Gastrocnemius medialis (tissue), 4 donors: ENCODE measurements around the gene HDAC4. TPM values are rescaled to one million over a fixed set of nuclear protein-coding genes. Genes with fewer than 3 reads are reported as not detected.

ENCODE experiments used
- ATAC-seq, 2 donors: fragments of 150-250 bp; one replicate each; pipeline ENCODE4 v1.9.1; 2016
- DNase-seq, 2 donors: peaks; one replicate each; pipeline ENCODE4 v3.0.0-alpha.2; 2019
- H3K27ac ChIP-seq, 4 donors: fragments of 200-600 bp; sonication (generic); 1 replicate in 1 of 4; 2 replicates in 3 of 4; pipeline ENCODE4 v1.5.1; 2016 to 2018; ENCODE audit warnings: mild to moderate bottlenecking in 2 of 4, moderate library complexity in 1 of 4
- H3K27me3 ChIP-seq, 3 donors: fragments of 200-600 bp; sonication (generic) in 2 of 3; 1 replicate in 1 of 3; 2 replicates in 2 of 3; pipeline versions ENCODE4 v1.5.1 to v1.6.0; 2016 to 2019; ENCODE audit warnings: mild to moderate bottlenecking in 1 of 3, moderate library complexity in 1 of 3
- H3K36me3 ChIP-seq, 2 donors: fragments of 200-600 bp; sonication (generic) in 1 of 2; one replicate each; pipeline ENCODE4 v1.5.1; 2017 to 2018
- H3K4me1 ChIP-seq, 2 donors: fragments of 200-600 bp; sonication (generic) in 1 of 2; one replicate each; pipeline ENCODE4 v1.5.1; 2016 to 2017; ENCODE audit warnings: mild to moderate bottlenecking in 2 of 2
- H3K4me3 ChIP-seq, 4 donors: fragments of 200-600 bp; sonication (generic) in 3 of 4; 1 replicate in 1 of 4; 2 replicates in 3 of 4; pipeline ENCODE4 v1.5.1; 2016 to 2019; ENCODE audit warnings: mild to moderate bottlenecking in 2 of 4
- H3K9me3 ChIP-seq, 3 donors: fragments of 200-600 bp; sonication (generic) in 2 of 3; 1 replicate in 1 of 3; 2 replicates in 2 of 3; pipeline ENCODE4 v1.5.1; 2016 to 2019
- POLR2A ChIP-seq, 2 donors: fragments of 450-650 bp; IDR thresholded peaks; one replicate each; pipeline ENCODE4 v1.6.1; 2017; ENCODE audit warnings: antibody characterized with exemption in 2 of 2, mild to moderate bottlenecking in 2 of 2, moderate library complexity in 2 of 2
- in situ Hi-C, 4 donors: fragments of 200-750 bp; cut with MboI; loops; one replicate each; pipeline versions ENCODE4 v1.15.0 to v1.8.0; 2017; ENCODE audit warnings: low sequenced_read_pairs in 4 of 4
- intact Hi-C: fragments of 100-400 bp; cut with DNase I; formaldehyde crosslinking; loops from one replicate; pipeline ENCODE4 v1.15.1; 2023; ENCODE audit warnings: low total_unique reads
- total RNA-seq, 4 donors: library from RNA; depleted of rRNA; stranded (reverse); fragments of >200 nt; gene quantifications; one replicate each; pipeline versions ENCODE4 v1.1.0 to v1.2.3, GENCODE V29; 2016
- TF ChIP-seq, protein P1 (sequence below), 5 experiments: fragments of 450-650 bp in 3 of 5; fragments of 200-600 bp in 2 of 5; sonication (generic) in 2 of 5; IDR thresholded peaks in 4 of 5; conservative IDR thresholded peaks in 1 of 5; 1 replicate in 4 of 5; 2 replicates in 1 of 5; pipeline ENCODE4 v1.5.1; 2016 to 2019; ENCODE audit warnings: antibody characterized with exemption in 5 of 5, mild to moderate bottlenecking in 3 of 5, moderate library complexity in 3 of 5

HDAC4 gene
- total RNA-seq, 4 donors from 2014 or later: 23.6 to 257 (median 119) TPM

DNA sequence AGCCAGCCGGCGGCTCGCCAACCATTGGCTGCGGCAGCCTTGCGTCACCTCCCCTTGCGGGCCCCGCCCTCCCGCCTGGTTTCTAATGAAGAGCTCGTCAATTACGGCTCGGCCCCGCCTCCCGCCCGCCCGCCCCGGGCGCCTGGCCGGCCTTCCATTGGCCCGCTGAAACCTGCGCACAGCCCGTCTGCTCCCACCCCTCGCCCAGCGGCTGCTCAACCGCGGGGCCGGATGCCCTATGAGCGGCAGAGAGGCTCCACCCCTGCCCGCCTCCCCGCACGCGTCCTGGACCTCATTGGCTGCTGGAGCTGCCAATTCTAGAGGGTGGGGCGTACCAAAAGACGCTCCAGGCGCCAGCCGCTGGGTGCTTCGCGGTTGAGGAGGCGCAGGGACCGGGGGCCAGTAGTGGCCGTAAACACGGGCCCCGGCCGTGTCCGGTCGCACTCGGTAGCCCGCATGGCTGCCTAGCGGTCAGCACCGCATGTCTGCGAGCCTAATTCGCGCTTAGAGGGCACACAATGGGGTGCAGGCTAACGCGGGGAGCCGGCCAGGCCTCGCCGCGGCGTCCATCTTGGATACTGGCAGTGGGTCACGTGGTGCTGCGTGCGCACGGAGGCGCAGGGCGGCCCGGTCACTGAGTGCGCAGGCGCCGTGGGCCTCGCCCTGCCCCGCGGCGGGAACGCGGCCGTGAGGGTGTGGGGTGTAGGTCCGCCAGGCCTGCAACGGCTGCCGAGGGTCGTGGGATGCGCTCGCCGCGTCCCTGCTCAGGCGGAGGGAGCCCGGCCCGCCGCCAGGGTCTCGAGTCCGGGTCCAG lies 454 bp upstream of the HDAC4 start:
- ATAC-seq: peak; percentile 78 to 80
- peak; percentile 98 to 99 for TF ChIP-seq POLR2A (IDR thresholded peaks at IDR 0.05)
- TF ChIP-seq, protein P1, sequence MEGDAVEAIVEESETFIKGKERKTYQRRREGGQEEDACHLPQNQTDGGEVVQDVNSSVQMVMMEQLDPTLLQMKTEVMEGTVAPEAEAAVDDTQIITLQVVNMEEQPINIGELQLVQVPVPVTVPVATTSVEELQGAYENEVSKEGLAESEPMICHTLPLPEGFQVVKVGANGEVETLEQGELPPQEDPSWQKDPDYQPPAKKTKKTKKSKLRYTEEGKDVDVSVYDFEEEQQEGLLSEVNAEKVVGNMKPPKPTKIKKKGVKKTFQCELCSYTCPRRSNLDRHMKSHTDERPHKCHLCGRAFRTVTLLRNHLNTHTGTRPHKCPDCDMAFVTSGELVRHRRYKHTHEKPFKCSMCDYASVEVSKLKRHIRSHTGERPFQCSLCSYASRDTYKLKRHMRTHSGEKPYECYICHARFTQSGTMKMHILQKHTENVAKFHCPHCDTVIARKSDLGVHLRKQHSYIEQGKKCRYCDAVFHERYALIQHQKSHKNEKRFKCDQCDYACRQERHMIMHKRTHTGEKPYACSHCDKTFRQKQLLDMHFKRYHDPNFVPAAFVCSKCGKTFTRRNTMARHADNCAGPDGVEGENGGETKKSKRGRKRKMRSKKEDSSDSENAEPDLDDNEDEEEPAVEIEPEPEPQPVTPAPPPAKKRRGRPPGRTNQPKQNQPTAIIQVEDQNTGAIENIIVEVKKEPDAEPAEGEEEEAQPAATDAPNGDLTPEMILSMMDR (IDR thresholded peaks at IDR 0.05 in 4 of 5, conservative IDR thresholded peaks at IDR 0.05 in 1 of 5): peak in 1 of 5 experiments; percentile 36

DNA sequence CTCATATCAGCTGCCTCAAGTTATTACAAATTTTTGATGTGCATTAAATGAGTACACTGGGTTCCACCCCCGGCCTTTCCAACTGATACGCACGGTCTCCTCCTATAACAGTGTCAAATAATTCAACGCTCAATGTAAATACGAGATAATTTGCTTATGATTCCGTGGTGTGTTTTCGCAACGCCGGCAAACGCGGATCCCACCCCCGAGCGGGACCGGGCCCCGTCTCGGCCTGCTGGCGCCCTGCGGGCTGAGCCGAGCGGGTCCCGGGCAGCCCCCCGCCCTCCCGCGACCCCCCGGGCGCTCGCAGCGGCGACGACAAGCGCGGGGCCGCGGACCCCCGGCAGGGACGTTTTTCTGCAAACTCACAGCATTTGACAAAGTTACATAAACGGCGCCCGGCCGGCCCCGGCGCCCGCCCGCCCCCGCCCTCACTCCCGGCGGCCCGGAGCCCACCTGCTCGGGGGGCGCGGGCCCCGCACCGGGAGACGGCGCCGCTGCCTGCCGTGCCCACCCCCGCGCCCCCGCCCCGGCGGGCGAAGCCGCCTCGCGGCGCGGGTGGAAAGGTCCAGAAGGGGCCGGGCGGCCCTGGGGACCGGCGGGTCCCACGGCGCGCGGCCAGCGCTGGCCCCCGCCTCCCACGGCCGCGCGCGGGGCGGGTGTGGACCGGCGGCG lies 762 bp downstream of the HDAC4 start:
- peak overlapping the region; percentile 41 to 62 (median 49) for H3K4me3 ChIP-seq
- no peaks in the 10 kb centered on the region for H3K36me3 ChIP-seq
- DNase-seq: no peak
- peak overlapping the region; percentile 36 to 86 (median 64) for H3K27ac ChIP-seq
- no peaks in the 10 kb centered on the region for H3K9me3 ChIP-seq
- in situ Hi-C loops: loop anchor here in 1 of 4 donors (25.0 kb wide), 1 partner anchor 487 kb away; no protein-coding TSS in a partner anchor
- intact Hi-C loops: loop anchor here (1.0 to 5.0 kb wide), 7 partner anchors 45 to 292 kb away; no protein-coding TSS in a partner anchor
- ATAC-seq: no peak
- H3K27me3 ChIP-seq: no peaks in the 10 kb centered on the region
- TF ChIP-seq, protein P1 (IDR thresholded peaks at IDR 0.05 in 4 of 5, conservative IDR thresholded peaks at IDR 0.05 in 1 of 5): no peak
- TF ChIP-seq POLR2A (IDR thresholded peaks at IDR 0.05): no peak
- H3K4me1 ChIP-seq: peaks cover 13 to 40% of the 10 kb centered on the region in 2 donors

More for the DNA sequence above, 454 bp upstream of the HDAC4 start:
- Histone ChIP-seq H3K27me3 (no peaks in the 10 kb centered on the region), H3K4me3 (peak overlapping the region; percentile 61 to 96 (median 78)), H3K36me3 (no peaks in the 10 kb centered on the region), H3K4me1 (peaks cover 13 to 39% of the 10 kb centered on the region in 2 donors), H3K9me3 (no peaks in the 10 kb centered on the region), H3K27ac (peak overlapping the region; percentile 93 to 100 (median 97))
- intact Hi-C loops (loop anchor here (1.0 to 5.0 kb wide), 6 partner anchors 44 to 291 kb away; no protein-coding TSS in a partner anchor), in situ Hi-C loops (loop anchor here in 1 of 4 donors (25.0 kb wide), 1 partner anchor 486 kb away; no protein-coding TSS in a partner anchor)
- DNase-seq: peak; percentile 98 to 99

DNA sequence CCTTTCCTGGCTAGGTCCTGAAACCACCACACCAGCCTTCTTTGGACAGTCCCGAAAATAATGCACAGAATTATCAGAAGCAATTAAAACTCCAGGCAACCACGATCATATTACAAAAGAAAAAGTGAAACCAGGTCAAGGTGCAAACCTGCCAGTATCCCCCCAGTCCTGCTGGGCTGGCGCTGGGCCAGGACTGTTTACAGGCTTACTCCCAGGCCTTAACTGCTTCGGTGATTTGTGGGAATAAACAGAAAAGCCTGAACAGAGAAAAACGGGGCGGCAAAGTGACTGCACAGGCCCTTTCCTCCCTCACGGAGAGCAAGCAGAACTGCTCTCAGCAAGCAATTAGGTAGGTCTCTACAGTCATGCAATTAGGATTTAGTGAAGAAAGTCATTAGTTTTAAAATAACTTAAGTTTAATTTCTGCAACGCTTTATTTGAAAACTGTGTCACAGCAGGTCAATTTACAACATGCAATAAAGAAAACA lies 1.3 kb downstream of the HDAC4 start:
- TF ChIP-seq POLR2A (IDR thresholded peaks at IDR 0.05): no peak
- TF ChIP-seq, protein P1 (IDR thresholded peaks at IDR 0.05 in 4 of 5, conservative IDR thresholded peaks at IDR 0.05 in 1 of 5): no peak
- no peaks in the 10 kb centered on the region for H3K27me3 ChIP-seq
- in situ Hi-C loops: no loop called here

DNA sequence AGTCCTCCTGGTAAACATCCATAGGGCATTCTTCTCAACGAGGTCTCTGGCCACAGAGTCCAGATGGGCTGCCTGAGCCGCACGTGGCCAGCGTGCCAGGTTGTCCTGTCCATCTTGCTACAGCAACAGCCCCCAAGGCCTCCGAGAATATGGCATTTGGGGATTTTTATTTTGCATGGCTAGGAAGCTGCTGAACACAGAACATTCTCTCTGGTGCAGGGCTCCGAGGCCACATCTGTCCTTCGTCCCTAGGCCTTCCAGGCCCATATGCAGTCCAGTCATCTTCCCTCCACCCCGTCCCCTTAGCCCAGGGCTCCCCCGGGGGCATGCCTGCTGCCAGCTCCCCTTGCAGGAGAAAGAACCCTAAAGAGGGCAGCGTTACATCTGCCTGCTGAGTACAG lies 2.3 kb downstream of the HDAC4 start:
- no peaks in the 10 kb centered on the region for H3K27me3 ChIP-seq
- DNase-seq (no peak), ATAC-seq (no peak)
- no peak for TF ChIP-seq POLR2A (IDR thresholded peaks at IDR 0.05)
- TF ChIP-seq, protein P1 (IDR thresholded peaks at IDR 0.05 in 4 of 5, conservative IDR thresholded peaks at IDR 0.05 in 1 of 5): no peak
- peak overlapping the region; percentile 36 to 86 (median 64) for H3K27ac ChIP-seq
- no peak overlapping the region for H3K4me3 ChIP-seq
- in situ Hi-C loops: no loop called here
- H3K36me3 ChIP-seq: no peaks in the 10 kb centered on the region
- no peaks in the 10 kb centered on the region for H3K9me3 ChIP-seq
- peaks cover 25 to 53% of the 10 kb centered on the region in 2 donors for H3K4me1 ChIP-seq
- intact Hi-C loops: loop anchor here (5.0 kb wide), 3 partner anchors 64 to 256 kb away; no protein-coding TSS in a partner anchor

More for the DNA sequence above, 1.3 kb downstream of the HDAC4 start:
- Histone ChIP-seq H3K9me3 (no peaks in the 10 kb centered on the region), H3K27ac (peak overlapping the region; percentile 36 to 86 (median 64)), H3K4me1 (peaks cover 17 to 43% of the 10 kb centered on the region in 2 donors), H3K4me3 (peak overlapping the region; percentile 41 to 62 (median 49)), H3K36me3 (no peaks in the 10 kb centered on the region)
- intact Hi-C loops: loop anchor here (1.0 to 5.0 kb wide), 4 partner anchors 63 to 257 kb away; no protein-coding TSS in a partner anchor
- no peak for DNase-seq
- ATAC-seq: no peak
